ENCODE results near the gene SHMT2.

GRCh38 chr12:57180321-57180989 lies 49.1 kb upstream of the SHMT2 start:
- no peak for TF ChIP-seq CTCF (conservative IDR thresholded peaks at IDR 0.05 in 1 of 2, IDR thresholded peaks at IDR 0.05 in 1 of 2; ENCODE audit: low read depth in 1 of 2, low read length in 2 of 2)
- TF ChIP-seq EZH2 (IDR thresholded peaks at IDR 0.05; ENCODE audit: low read length, missing control alignments) = no peak
